Omental fat pad (tissue), 4 donors: Measurements from ENCODE around the gene PAX7. TPM values are rescaled to one million over a fixed set of nuclear protein-coding genes. Genes with fewer than 3 reads are reported as not detected.

Experiments used
- ATAC-seq: fragments of 150-250 bp; one replicate; pipeline ENCODE4 v1.9.1; 2016; ENCODE audit warnings: mild to moderate bottlenecking, moderate library complexity; ENCODE audit not compliant: low FRiP score
- DNase-seq: peaks from one replicate; pipeline ENCODE4 v3.0.0-alpha.2; 2019; ENCODE audit warnings: low spot score
- CTCF ChIP-seq, 3 donors: fragments of 450-650 bp; IDR thresholded peaks; one replicate each; pipeline ENCODE4 v1.5.1; 2016 to 2017; ENCODE audit warnings: antibody characterized with exemption in 3 of 3, mild to moderate bottlenecking in 3 of 3, moderate library complexity in 2 of 3
- small RNA-seq: library from RNA; depleted of rRNA; stranded (forward); fragments of <200 nt; gene quantifications from one replicate; pipeline ENCODE3, GENCODE V24; 2016
- total RNA-seq, 4 donors: library from RNA; depleted of rRNA; stranded (reverse); fragments of >200 nt; gene quantifications; one replicate each; pipeline ENCODE4 v1.1.0, GENCODE V29; 2016

PAX7 gene
- total RNA-seq, 4 donors from 2014 or later, result not detected

- ATAC-seq (no peak), DNase-seq (no peak)
- no peak for TF ChIP-seq CTCF (IDR thresholded peaks at IDR 0.05)
These were observed 162.5 kb downstream of the PAX7 start for GRCh38 chr1:18793164-18793563.

GRCh38 chr1:18794051-18794450 lies 163.4 kb downstream of the PAX7 start:
- TF ChIP-seq CTCF (IDR thresholded peaks at IDR 0.05), result no peak
- no peak for ATAC-seq
- no peak for DNase-seq

- no peak for DNase-seq
- ATAC-seq, result no peak
- TF ChIP-seq CTCF (IDR thresholded peaks at IDR 0.05), result no peak
These were observed 163.9 kb downstream of the PAX7 start for GRCh38 chr1:18794561-18794960.

GRCh38 chr1:18795002-18795689 lies 164.5 kb downstream of the PAX7 start:
- no peak for ATAC-seq

GRCh38 chr1:18796950-18797349 lies 166.3 kb downstream of the PAX7 start:
- no peak for ATAC-seq
- TF ChIP-seq CTCF (IDR thresholded peaks at IDR 0.05), result no peak

More at GRCh38 chr1:18795002-18795689, 164.5 kb downstream of the PAX7 start:
- DNase-seq, result no peak
- no peak for TF ChIP-seq CTCF (IDR thresholded peaks at IDR 0.05)

More at GRCh38 chr1:18796950-18797349, 166.3 kb downstream of the PAX7 start:
- no peak for DNase-seq

Small RNA genes lying within 50 kb of the gene (small RNA-seq; reads per million reads assigned to genes)
- not detected for gene AL031737.1

Other genes starting within 250 kb of the PAX7 start
- gene KLHDC7A, start 149.9 kb upstream of the PAX7 start, total RNA-seq, result under 1 TPM in 2 of 4 donors, not detected in 2; 0.28 to 0.32 TPM
- gene TAS1R2, start 228.8 kb downstream of the PAX7 start, total RNA-seq, result not detected